ENCODE measurements around the gene HSPA6.
"Not testable (repeated sequence)": the region's sequence is repeated elsewhere in the genome, so short reads cannot be mapped to it uniquely, and the experiment has no call there.

HSPA6 gene

GRCh38 chr1:161503394-161503748, 21.0 kb upstream of the HSPA6 start:
- no peak for TF ChIP-seq CTCF (IDR thresholded peaks at IDR 0.05; ENCODE audit: insufficient read depth, low read depth, low read length, missing control alignments)
- no peak for DNase-seq (ENCODE audit: low read depth)
- no peak overlapping the region for H3K4me3 ChIP-seq (ENCODE audit: low read length)

GRCh38 chr1:161505686-161506085, 18.7 kb upstream of the HSPA6 start:
- no peak for DNase-seq (ENCODE audit: low read depth)
- no peak for TF ChIP-seq CTCF (IDR thresholded peaks at IDR 0.05; ENCODE audit: insufficient read depth, low read depth, low read length, missing control alignments)
- no peak overlapping the region for H3K4me3 ChIP-seq (ENCODE audit: low read length)

GRCh38 chr1:161506336-161507223, 17.8 kb upstream of the HSPA6 start:
- no peak overlapping the region for H3K4me3 ChIP-seq (ENCODE audit: low read length)
- TF ChIP-seq CTCF (IDR thresholded peaks at IDR 0.05; ENCODE audit: insufficient read depth, low read depth, low read length, missing control alignments): no peak
- peak; percentile 14 for DNase-seq (ENCODE audit: low read depth)

- TF ChIP-seq CTCF (IDR thresholded peaks at IDR 0.05; ENCODE audit: insufficient read depth, low read depth, low read length, missing control alignments): no peak
- no peak for DNase-seq (ENCODE audit: low read depth)
- no peak overlapping the region for H3K4me3 ChIP-seq (ENCODE audit: low read length)
These were observed 13.9 kb upstream of the HSPA6 start for GRCh38 chr1:161510477-161510876.

- no peak for DNase-seq (ENCODE audit: low read depth)
- H3K4me3 ChIP-seq (ENCODE audit: low read length): no peak overlapping the region
- no peak for TF ChIP-seq CTCF (IDR thresholded peaks at IDR 0.05; ENCODE audit: insufficient read depth, low read depth, low read length, missing control alignments)
These were observed 13.2 kb upstream of the HSPA6 start for GRCh38 chr1:161511018-161511755.

- H3K4me3 ChIP-seq (ENCODE audit: low read length): no peak overlapping the region
- TF ChIP-seq CTCF (IDR thresholded peaks at IDR 0.05; ENCODE audit: insufficient read depth, low read depth, low read length, missing control alignments): no peak
- no peak for DNase-seq (ENCODE audit: low read depth)
These were observed 12.6 kb upstream of the HSPA6 start for GRCh38 chr1:161511756-161512060.

GRCh38 chr1:161512636-161513447, 11.5 kb upstream of the HSPA6 start:
- DNase-seq (ENCODE audit: low read depth): not testable (repeated sequence)

GRCh38 chr1:161513448-161513780, 10.9 kb upstream of the HSPA6 start:
- H3K4me3 ChIP-seq (ENCODE audit: low read length): not testable (repeated sequence)

More at GRCh38 chr1:161512636-161513447, 11.5 kb upstream of the HSPA6 start:
- not testable (repeated sequence) for H3K4me3 ChIP-seq (ENCODE audit: low read length)

GRCh38 chr1:161513953-161514352, 10.4 kb upstream of the HSPA6 start:
- not testable (repeated sequence) for DNase-seq (ENCODE audit: low read depth); H3K4me3 ChIP-seq (ENCODE audit: low read length)

More at GRCh38 chr1:161513448-161513780, 10.9 kb upstream of the HSPA6 start:
- DNase-seq (ENCODE audit: low read depth): not testable (repeated sequence)

GRCh38 chr1:161523041-161523816, 1.1 kb upstream of the HSPA6 start:
- not testable (repeated sequence) for DNase-seq (ENCODE audit: low read depth); H3K4me3 ChIP-seq (ENCODE audit: low read length)

Data from epithelial cell of esophagus (primary cell).